A549 (cell line): Measurements from ENCODE around the gene PUM1.

ENCODE experiments used
- CEBPB ChIP-seq, 2 experiments: fragments of >200 bp in 1 of 2; sonication (Bioruptor Twin) in 1 of 2; formaldehyde crosslinking in 1 of 2; IDR thresholded peaks; 2 replicates each; pipeline ENCODE4 v1.6.1; 2012 to 2016
- CTCF ChIP-seq: fragments of >200 bp; sonication (Bioruptor Twin); formaldehyde crosslinking; IDR thresholded peaks from 3 replicates; pipeline ENCODE4 v1.5.1; 2016
- TF ChIP-seq, protein P1 (sequence below): fragments of 450-650 bp; IDR thresholded peaks from 2 replicates; pipeline ENCODE4 v1.6.1; 2014; ENCODE audit warnings: antibody characterized with exemption

DNA sequence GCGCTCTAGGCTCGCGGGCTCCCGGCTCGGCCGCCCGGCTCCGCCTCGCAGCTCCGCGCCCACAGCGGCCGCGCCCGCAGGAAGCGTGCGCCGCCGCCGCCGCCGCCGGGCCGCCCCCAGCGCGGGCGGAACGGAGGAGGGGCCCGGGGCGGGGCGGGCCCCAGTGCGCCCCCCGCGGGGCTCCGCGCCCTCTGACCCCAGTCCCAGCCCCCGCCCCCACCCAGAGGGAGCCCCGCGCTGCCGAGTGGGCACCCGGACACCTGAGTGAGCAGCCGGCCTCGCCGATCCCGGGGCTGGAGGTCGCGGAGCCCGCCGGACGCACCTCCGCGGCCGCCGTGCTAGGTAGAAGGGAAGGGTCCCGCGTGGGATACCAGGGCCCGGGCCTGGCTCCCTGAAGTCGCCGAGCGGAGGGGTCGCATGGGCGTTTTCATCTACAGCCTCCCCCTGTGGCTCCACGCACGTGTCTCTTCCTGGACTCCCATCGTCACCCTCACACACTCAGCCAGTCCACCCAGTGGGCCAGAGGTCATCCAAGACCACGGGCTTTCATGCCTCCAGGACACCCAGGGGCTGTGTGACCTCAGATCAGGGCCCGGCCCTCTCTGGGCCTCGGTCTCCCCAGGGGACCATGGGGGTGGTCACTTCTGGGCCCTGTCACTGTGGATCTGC lies 156.7 kb downstream of the PUM1 start, which contains the start of gene SDC3:
- TF ChIP-seq CTCF = no peak
- TF ChIP-seq CEBPB (IDR thresholded peaks at IDR 0.05) = no peak
- TF ChIP-seq, protein P1, sequence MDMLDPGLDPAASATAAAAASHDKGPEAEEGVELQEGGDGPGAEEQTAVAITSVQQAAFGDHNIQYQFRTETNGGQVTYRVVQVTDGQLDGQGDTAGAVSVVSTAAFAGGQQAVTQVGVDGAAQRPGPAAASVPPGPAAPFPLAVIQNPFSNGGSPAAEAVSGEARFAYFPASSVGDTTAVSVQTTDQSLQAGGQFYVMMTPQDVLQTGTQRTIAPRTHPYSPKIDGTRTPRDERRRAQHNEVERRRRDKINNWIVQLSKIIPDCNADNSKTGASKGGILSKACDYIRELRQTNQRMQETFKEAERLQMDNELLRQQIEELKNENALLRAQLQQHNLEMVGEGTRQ = no peak
